ENCODE data around the gene LDLRAD4.

The LDLRAD4 gene

GRCh38 chr18:13265911-13266217, 47.3 kb downstream of the LDLRAD4 start:
- no peak for TF ChIP-seq CTCF (IDR thresholded peaks at IDR 0.05)

GRCh38 chr18:13266218-13267100, 47.9 kb downstream of the LDLRAD4 start:
- TF ChIP-seq CTCF (IDR thresholded peaks at IDR 0.05) = no peak

GRCh38 chr18:13267431-13267873, 48.9 kb downstream of the LDLRAD4 start:
- TF ChIP-seq CTCF (IDR thresholded peaks at IDR 0.05) = no peak

- TF ChIP-seq CTCF (IDR thresholded peaks at IDR 0.05) = no peak
These were observed 49.8 kb downstream of the LDLRAD4 start for GRCh38 chr18:13268158-13269012.

GRCh38 chr18:13269013-13269280, 50.4 kb downstream of the LDLRAD4 start:
- TF ChIP-seq CTCF (IDR thresholded peaks at IDR 0.05) = no peak

GRCh38 chr18:13269521-13270011, 51.0 kb downstream of the LDLRAD4 start:
- TF ChIP-seq CTCF (IDR thresholded peaks at IDR 0.05) = no peak

- no peak for TF ChIP-seq CTCF (IDR thresholded peaks at IDR 0.05)
These were observed 51.8 kb downstream of the LDLRAD4 start for GRCh38 chr18:13270279-13270855.
